K562 (cell line): ENCODE results near the gene TMEM139. TPM values are rescaled to one million over a fixed set of nuclear protein-coding genes. Genes with fewer than 3 reads are reported as not detected.
A peak's percentile ranks its signal among the peaks of the same experiment; 100 is the strongest.

Experiments used
- ADNP ChIP-seq: fragments of 200-800 bp; sonication (Bioruptor generic); IDR thresholded peaks from 2 replicates; pipeline ENCODE4 v1.6.1; 2016; ENCODE audit warnings: missing genetic modification characterization, missing compliant biosample characterization
- CAMTA2 ChIP-seq: fragments of 250-450 bp; sonication (Bioruptor Pico); conservative IDR thresholded peaks from 2 replicates; pipeline ENCODE4 v1.5.1; 2022
- GATAD2A ChIP-seq: fragments of 450-650 bp; IDR thresholded peaks from 2 replicates; pipeline ENCODE4 v1.6.1; 2017
- GATAD2B ChIP-seq: fragments of 450-650 bp; IDR thresholded peaks from 2 replicates; pipeline ENCODE4 v1.6.1; 2017; ENCODE audit warnings: mild to moderate bottlenecking, borderline replicate concordance
- KLF10 ChIP-seq: fragments of 250-450 bp; sonication (Bioruptor Pico); IDR thresholded peaks from 2 replicates; pipeline ENCODE4 v1.6.1; 2021; ENCODE audit warnings: matching md5 sums
- NFYB ChIP-seq: IDR thresholded peaks from 2 replicates; pipeline ENCODE4 v1.6.1; 2011; ENCODE audit warnings: mild to moderate bottlenecking, moderate library complexity; ENCODE audit not compliant: insufficient read length; ENCODE audit errors: extremely low read depth
- PHB ChIP-seq: fragments of 250-450 bp; sonication (Bioruptor Pico); IDR thresholded peaks from 2 replicates; pipeline ENCODE4 v1.5.0; 2021
- POLR2AphosphoS2 ChIP-seq: IDR thresholded peaks from 2 replicates; pipeline ENCODE4 v1.6.1; 2012; ENCODE audit warnings: low read length, improper control_type of control experiment
- SMARCC2 ChIP-seq: fragments of 450-650 bp; IDR thresholded peaks from 2 replicates; pipeline ENCODE4 v1.6.1; 2017; ENCODE audit warnings: antibody characterized with exemption, moderate library complexity, mild to moderate bottlenecking, low read depth
- SNIP1 ChIP-seq: fragments of 450-650 bp; IDR thresholded peaks from 2 replicates; pipeline ENCODE4 v1.7.1; 2017; ENCODE audit warnings: low read depth, mild to moderate bottlenecking
- TARDBP ChIP-seq: fragments of 450-650 bp; IDR thresholded peaks from 2 replicates; pipeline ENCODE4 v1.6.1; 2016
- ZNF444 ChIP-seq: fragments of 250-450 bp; sonication (Bioruptor Pico); IDR thresholded peaks from 2 replicates; pipeline ENCODE4 v1.4.0; 2020; ENCODE audit warnings: mild to moderate bottlenecking, moderate library complexity
- ZNF57 ChIP-seq: fragments of 450-650 bp; formaldehyde crosslinking; IDR thresholded peaks from 2 replicates; pipeline ENCODE4 v1.4.0; 2020; ENCODE audit warnings: mild to moderate bottlenecking, moderate library complexity
- ZNF766 ChIP-seq: fragments of 200-800 bp; sonication (Bioruptor generic); conservative IDR thresholded peaks from 2 replicates; pipeline ENCODE4 v1.6.1; 2016; ENCODE audit warnings: missing genetic modification characterization, missing compliant biosample characterization
- polyA plus RNA-seq, 8 experiments: library from polyadenylated mRNA; depleted of rRNA in 4 of 8; stranded (reverse) in 5 of 8; unstranded in 3 of 8; fragments of >200 nt; fragmentation: Nextera tagmentation in 2 of 8; fragmentation: Illumina TruSeq in 1 of 8; extraction: Ambion mirVana in 2 of 8; extraction: Trizol in 1 of 8; gene quantifications; 2 replicates each; pipeline versions ENCODE4 v1.2.1 to v1.2.3, GENCODE V29; 2011 to 2014; ENCODE audit warnings: inconsistent platforms in 1 of 8, missing spikeins in 1 of 8
- total RNA-seq, 7 experiments: library from RNA; depleted of rRNA in 6 of 7; stranded (reverse); fragments of >200 nt in 6 of 7; fragmentation: Illumina TruSeq in 2 of 7; extraction: Trizol in 2 of 7; gene quantifications; 2 replicates each; pipeline versions ENCODE4 v1.2.1 to v1.2.3, GENCODE V29; 2011 to 2021; ENCODE audit warnings: low replicate concordance in 1 of 7
- TF ChIP-seq, protein P1 (sequence below): fragments of 450-650 bp; IDR thresholded peaks from 2 replicates; pipeline ENCODE4 v1.6.1; 2016; ENCODE audit warnings: mild to moderate bottlenecking, moderate library complexity
- TF ChIP-seq, protein P2 (sequence below): sonication (generic); formaldehyde crosslinking; IDR thresholded peaks from 2 replicates; pipeline ENCODE4 v1.8.0; 2022; ENCODE audit warnings: mild to moderate bottlenecking, missing genetic modification reagents

Gene TMEM139
- total and polyA plus RNA-seq, 9 of the 15 experiments (the other 6 are each of a cell fraction or from before 2014, with no cell fraction given): 0.27 to 1.8 (median 0.79) TPM

DNA sequence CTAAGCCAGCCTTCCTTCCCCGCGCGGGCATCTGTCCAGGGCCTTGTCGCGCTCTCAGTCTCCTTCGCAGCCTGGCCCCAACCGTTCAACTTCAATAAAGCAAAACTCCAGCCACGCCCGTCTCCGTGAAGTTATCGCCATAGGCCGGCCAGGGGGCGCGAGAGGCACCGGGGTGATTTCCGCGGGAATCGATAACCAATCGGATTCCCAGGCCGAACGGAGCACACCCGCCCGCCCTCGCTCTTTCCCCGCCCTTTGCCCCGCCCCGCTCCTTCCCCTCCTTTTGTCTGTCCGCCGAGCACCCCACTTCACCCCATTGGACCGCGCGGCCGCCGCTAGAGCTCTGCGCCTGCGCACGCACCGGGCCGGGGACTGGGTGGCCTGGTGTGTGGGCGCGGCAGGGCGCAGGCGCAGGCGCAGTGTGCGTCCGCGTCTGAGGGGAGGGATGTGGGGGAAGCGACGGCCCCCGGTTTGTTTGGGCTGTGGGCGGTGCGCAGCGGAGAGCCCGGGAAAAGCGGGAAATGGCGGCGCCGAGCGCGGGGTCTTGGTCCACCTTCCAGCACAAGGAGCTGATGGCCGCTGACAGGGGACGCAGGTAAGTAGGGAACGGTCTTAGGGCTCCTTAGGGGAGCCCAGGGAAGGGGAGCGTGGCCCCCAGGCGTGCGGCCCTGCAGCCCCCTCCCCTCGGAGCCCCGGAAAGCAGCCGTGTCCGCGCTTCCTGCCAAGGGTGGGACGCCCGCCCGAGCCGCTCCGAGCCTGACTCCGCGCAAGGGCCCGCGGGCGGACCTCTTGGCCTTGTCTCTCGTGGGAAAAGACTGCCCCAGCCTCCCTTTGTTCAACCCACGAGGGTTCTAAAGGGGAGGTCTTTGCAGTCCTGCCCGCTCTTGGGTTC is 3.4 kb downstream of the TMEM139 start, which contains the start of gene CASP2 (continued):
- TF ChIP-seq, protein P1, sequence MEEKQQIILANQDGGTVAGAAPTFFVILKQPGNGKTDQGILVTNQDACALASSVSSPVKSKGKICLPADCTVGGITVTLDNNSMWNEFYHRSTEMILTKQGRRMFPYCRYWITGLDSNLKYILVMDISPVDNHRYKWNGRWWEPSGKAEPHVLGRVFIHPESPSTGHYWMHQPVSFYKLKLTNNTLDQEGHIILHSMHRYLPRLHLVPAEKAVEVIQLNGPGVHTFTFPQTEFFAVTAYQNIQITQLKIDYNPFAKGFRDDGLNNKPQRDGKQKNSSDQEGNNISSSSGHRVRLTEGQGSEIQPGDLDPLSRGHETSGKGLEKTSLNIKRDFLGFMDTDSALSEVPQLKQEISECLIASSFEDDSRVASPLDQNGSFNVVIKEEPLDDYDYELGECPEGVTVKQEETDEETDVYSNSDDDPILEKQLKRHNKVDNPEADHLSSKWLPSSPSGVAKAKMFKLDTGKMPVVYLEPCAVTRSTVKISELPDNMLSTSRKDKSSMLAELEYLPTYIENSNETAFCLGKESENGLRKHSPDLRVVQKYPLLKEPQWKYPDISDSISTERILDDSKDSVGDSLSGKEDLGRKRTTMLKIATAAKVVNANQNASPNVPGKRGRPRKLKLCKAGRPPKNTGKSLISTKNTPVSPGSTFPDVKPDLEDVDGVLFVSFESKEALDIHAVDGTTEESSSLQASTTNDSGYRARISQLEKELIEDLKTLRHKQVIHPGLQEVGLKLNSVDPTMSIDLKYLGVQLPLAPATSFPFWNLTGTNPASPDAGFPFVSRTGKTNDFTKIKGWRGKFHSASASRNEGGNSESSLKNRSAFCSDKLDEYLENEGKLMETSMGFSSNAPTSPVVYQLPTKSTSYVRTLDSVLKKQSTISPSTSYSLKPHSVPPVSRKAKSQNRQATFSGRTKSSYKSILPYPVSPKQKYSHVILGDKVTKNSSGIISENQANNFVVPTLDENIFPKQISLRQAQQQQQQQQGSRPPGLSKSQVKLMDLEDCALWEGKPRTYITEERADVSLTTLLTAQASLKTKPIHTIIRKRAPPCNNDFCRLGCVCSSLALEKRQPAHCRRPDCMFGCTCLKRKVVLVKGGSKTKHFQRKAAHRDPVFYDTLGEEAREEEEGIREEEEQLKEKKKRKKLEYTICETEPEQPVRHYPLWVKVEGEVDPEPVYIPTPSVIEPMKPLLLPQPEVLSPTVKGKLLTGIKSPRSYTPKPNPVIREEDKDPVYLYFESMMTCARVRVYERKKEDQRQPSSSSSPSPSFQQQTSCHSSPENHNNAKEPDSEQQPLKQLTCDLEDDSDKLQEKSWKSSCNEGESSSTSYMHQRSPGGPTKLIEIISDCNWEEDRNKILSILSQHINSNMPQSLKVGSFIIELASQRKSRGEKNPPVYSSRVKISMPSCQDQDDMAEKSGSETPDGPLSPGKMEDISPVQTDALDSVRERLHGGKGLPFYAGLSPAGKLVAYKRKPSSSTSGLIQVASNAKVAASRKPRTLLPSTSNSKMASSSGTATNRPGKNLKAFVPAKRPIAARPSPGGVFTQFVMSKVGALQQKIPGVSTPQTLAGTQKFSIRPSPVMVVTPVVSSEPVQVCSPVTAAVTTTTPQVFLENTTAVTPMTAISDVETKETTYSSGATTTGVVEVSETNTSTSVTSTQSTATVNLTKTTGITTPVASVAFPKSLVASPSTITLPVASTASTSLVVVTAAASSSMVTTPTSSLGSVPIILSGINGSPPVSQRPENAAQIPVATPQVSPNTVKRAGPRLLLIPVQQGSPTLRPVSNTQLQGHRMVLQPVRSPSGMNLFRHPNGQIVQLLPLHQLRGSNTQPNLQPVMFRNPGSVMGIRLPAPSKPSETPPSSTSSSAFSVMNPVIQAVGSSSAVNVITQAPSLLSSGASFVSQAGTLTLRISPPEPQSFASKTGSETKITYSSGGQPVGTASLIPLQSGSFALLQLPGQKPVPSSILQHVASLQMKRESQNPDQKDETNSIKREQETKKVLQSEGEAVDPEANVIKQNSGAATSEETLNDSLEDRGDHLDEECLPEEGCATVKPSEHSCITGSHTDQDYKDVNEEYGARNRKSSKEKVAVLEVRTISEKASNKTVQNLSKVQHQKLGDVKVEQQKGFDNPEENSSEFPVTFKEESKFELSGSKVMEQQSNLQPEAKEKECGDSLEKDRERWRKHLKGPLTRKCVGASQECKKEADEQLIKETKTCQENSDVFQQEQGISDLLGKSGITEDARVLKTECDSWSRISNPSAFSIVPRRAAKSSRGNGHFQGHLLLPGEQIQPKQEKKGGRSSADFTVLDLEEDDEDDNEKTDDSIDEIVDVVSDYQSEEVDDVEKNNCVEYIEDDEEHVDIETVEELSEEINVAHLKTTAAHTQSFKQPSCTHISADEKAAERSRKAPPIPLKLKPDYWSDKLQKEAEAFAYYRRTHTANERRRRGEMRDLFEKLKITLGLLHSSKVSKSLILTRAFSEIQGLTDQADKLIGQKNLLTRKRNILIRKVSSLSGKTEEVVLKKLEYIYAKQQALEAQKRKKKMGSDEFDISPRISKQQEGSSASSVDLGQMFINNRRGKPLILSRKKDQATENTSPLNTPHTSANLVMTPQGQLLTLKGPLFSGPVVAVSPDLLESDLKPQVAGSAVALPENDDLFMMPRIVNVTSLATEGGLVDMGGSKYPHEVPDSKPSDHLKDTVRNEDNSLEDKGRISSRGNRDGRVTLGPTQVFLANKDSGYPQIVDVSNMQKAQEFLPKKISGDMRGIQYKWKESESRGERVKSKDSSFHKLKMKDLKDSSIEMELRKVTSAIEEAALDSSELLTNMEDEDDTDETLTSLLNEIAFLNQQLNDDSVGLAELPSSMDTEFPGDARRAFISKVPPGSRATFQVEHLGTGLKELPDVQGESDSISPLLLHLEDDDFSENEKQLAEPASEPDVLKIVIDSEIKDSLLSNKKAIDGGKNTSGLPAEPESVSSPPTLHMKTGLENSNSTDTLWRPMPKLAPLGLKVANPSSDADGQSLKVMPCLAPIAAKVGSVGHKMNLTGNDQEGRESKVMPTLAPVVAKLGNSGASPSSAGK: peak; percentile 100
- TF ChIP-seq POLR2AphosphoS2 (peak; percentile 63; the same call in 1 of the 2 replicates), CAMTA2 (CRISPR knock-in tag) (peak; percentile 98), GATAD2B (peak; percentile 67), GATAD2A (peak; percentile 64; the same call in 1 of the 2 replicates), ADNP (tag) (no peak), KLF10 (no peak), NFYB (peak; percentile 90), ZNF57 (CRISPR knock-in tag) (0 out of 2 replicates have a peak, but pooled peaks have one; percentile 15), ZNF444 (CRISPR knock-in tag) (no peak), SNIP1 (no peak; the same call in 1 of the 2 replicates), TARDBP (peak; percentile 49), PHB (CRISPR knock-in tag) (peak; percentile 96; the same call in 1 of the 2 replicates), ZNF766 (CRISPR knock-in tag) (peak; percentile 77; the same call in 1 of the 2 replicates), SMARCC2 (no peak)
- TF ChIP-seq, protein P2, sequence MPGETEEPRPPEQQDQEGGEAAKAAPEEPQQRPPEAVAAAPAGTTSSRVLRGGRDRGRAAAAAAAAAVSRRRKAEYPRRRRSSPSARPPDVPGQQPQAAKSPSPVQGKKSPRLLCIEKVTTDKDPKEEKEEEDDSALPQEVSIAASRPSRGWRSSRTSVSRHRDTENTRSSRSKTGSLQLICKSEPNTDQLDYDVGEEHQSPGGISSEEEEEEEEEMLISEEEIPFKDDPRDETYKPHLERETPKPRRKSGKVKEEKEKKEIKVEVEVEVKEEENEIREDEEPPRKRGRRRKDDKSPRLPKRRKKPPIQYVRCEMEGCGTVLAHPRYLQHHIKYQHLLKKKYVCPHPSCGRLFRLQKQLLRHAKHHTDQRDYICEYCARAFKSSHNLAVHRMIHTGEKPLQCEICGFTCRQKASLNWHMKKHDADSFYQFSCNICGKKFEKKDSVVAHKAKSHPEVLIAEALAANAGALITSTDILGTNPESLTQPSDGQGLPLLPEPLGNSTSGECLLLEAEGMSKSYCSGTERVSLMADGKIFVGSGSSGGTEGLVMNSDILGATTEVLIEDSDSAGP: peak; percentile 74; the same call in 1 of the 2 replicates
